Type B pancreatic cell (in vitro differentiated cells): ENCODE measurements around the gene MBOAT2. TPM values are rescaled to one million over a fixed set of nuclear protein-coding genes. Genes with fewer than 3 reads are reported as not detected.
"Not testable (repeated sequence)": the region's sequence is repeated elsewhere in the genome, so short reads cannot be mapped to it uniquely, and the experiment has no call there.

Experiments
- DNase-seq: peaks from one replicate; pipeline ENCODE4 v3.0.0; 2021; ENCODE audit warnings: mixed read lengths; ENCODE audit not compliant: unreplicated experiment; ENCODE audit errors: extremely low spot score
- H3K27ac Mint-ChIP-seq: 2 replicates; pipeline ENCODE4 v1.8.0; 2021; ENCODE audit warnings: mild to moderate bottlenecking, mixed read lengths
- H3K27me3 Mint-ChIP-seq: 2 replicates; pipeline ENCODE4 v1.8.0; 2021; ENCODE audit warnings: mixed read lengths
- H3K36me3 Mint-ChIP-seq: 2 replicates; pipeline ENCODE4 v1.8.0; 2021; ENCODE audit warnings: mixed read lengths
- H3K4me1 Mint-ChIP-seq: one replicate; pipeline ENCODE4 v1.8.0; 2021; ENCODE audit warnings: mixed read lengths; ENCODE audit not compliant: unreplicated experiment
- H3K4me3 Mint-ChIP-seq: 2 replicates; pipeline ENCODE4 v1.8.0; 2021; ENCODE audit warnings: mild to moderate bottlenecking, mixed read lengths
- H3K9me3 Mint-ChIP-seq: 2 replicates; pipeline ENCODE4 v1.8.0; 2021; ENCODE audit warnings: mixed read lengths
- CTCF ChIP-seq: fragments of 200-600 bp; sonication (generic); conservative IDR thresholded peaks from 2 replicates; pipeline ENCODE4 v1.5.0; 2021; ENCODE audit warnings: antibody characterized with exemption, mild to moderate bottlenecking
- total RNA-seq: library from RNA; stranded (reverse); gene quantifications from 2 replicates; pipeline ENCODE4 v1.2.1, GENCODE V29; 2021; ENCODE audit warnings: low replicate concordance

The MBOAT2 gene
- total RNA-seq, 1 donor from 2014 or later = 60.8 TPM

- H3K4me3 Mint-ChIP-seq, H3K27ac Mint-ChIP-seq, H3K27me3 Mint-ChIP-seq, DNase-seq, H3K9me3 Mint-ChIP-seq: not testable (repeated sequence)
- Mint-ChIP-seq H3K4me1 (peaks cover 15% of the 10 kb centered on the region), H3K36me3 (peaks cover 55% of the 10 kb centered on the region)
Observed at GRCh38 chr2:8896671-8897070, 106.8 kb downstream of the MBOAT2 start.

- H3K4me1 Mint-ChIP-seq = peaks cover 15% of the 10 kb centered on the region
- H3K4me3 Mint-ChIP-seq = not testable (repeated sequence)
Observed at GRCh38 chr2:8895087-8895912, 108.2 kb downstream of the MBOAT2 start.

DNA sequence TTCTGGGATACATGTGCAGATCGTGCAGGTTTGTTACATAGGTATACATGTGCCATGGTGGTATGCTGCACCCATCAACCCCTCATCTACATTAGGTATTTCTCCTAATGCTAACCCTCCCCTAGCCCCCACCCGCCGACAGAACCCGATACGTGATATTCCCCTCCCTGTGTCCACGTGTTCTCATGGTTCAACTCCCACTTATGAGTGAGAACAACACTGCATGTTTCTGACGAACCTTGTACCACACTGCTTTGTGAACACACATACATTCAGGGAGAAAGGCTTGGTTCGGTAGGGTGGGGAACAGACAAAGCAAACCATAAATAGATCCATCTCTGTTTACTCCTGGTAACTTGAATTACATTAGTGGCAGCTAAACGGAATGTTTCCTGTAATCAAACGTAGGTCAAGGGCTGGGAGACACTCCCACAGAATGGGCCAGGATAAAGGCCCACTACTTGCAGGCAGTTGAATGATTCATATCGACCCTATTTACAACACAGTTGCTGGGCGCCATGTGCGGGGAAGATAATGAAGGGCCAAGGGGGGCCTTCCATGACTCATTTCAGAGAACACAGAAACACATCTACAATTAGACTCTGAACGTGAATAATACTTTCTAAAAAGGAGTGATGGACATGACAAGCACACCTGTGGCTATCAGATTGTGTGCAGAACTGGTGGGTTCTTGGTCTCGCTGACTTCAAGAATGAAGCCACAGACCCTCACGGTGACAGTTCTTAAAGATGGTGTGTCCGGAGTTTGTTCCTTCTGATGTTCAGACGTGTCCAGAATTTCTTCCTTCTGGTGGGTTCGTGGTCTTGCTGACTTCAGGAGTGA is 109.3 kb downstream of the MBOAT2 start:
- H3K4me1 Mint-ChIP-seq = peaks cover 15% of the 10 kb centered on the region
- no peaks in the 10 kb centered on the region for H3K27me3 Mint-ChIP-seq
- H3K36me3 Mint-ChIP-seq = peaks cover 42% of the 10 kb centered on the region
- peaks cover 8% of the 10 kb centered on the region for H3K9me3 Mint-ChIP-seq
- no peak overlapping the region for H3K27ac Mint-ChIP-seq
- no peak for DNase-seq
- H3K4me3 Mint-ChIP-seq = no peak overlapping the region
- no peak for TF ChIP-seq CTCF

More at GRCh38 chr2:8895087-8895912, 108.2 kb downstream of the MBOAT2 start:
- H3K36me3 Mint-ChIP-seq = peaks cover 44% of the 10 kb centered on the region
- DNase-seq, H3K27me3 Mint-ChIP-seq, H3K27ac Mint-ChIP-seq, H3K9me3 Mint-ChIP-seq: not testable (repeated sequence)

GRCh38 chr2:8893474-8893873 is 110.0 kb downstream of the MBOAT2 start:
- DNase-seq = no peak
- peaks cover 15% of the 10 kb centered on the region for H3K4me1 Mint-ChIP-seq
- H3K4me3 Mint-ChIP-seq = no peak overlapping the region
- no peak overlapping the region for H3K27ac Mint-ChIP-seq
- no peaks in the 10 kb centered on the region for H3K27me3 Mint-ChIP-seq
- peaks cover 8% of the 10 kb centered on the region for H3K9me3 Mint-ChIP-seq
- TF ChIP-seq CTCF = no peak
- H3K36me3 Mint-ChIP-seq = peaks cover 42% of the 10 kb centered on the region

DNA sequence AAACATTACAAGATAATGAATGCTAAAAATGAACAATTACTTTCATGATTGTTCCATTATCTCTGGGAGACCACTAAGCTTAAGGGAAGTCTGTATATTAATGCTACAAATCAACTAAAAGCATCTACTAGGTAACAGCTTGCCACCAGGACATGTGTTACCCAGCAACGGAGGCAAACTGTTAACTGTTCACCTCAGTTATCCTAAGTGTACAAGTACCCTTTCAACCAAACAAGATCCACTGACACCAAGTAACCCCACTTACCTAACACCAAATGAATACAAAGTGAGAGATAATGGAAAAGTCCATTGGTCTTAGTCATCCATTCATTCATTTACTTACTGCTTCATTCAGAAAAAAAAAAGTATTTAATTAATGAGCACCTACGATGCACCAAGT is 111.4 kb downstream of the MBOAT2 start:
- H3K9me3 Mint-ChIP-seq = peaks cover 8% of the 10 kb centered on the region
- H3K4me3 Mint-ChIP-seq = no peak overlapping the region
- peaks cover 36% of the 10 kb centered on the region for H3K36me3 Mint-ChIP-seq
- H3K27ac Mint-ChIP-seq = peak overlapping the region; percentile 66
- peaks cover 15% of the 10 kb centered on the region for H3K4me1 Mint-ChIP-seq
- DNase-seq = no peak
- no peak for TF ChIP-seq CTCF
- no peaks in the 10 kb centered on the region for H3K27me3 Mint-ChIP-seq

GRCh38 chr2:8889978-8890377 is 113.5 kb downstream of the MBOAT2 start:
- Mint-ChIP-seq H3K36me3 (peaks cover 19% of the 10 kb centered on the region), H3K27ac (no peak overlapping the region), H3K4me3 (no peak overlapping the region), H3K27me3 (no peaks in the 10 kb centered on the region), H3K4me1 (peaks cover 20% of the 10 kb centered on the region), H3K9me3 (no peaks in the 10 kb centered on the region)
- TF ChIP-seq CTCF = no peak
- no peak for DNase-seq
